Testis (tissue), 2 donors: ENCODE data around the gene CBX8.

Source experiments
- POLR2A ChIP-seq: fragments of 450-650 bp; IDR thresholded peaks from one replicate; pipeline ENCODE4 v1.6.1; 2017; ENCODE audit warnings: antibody characterized with exemption, mild to moderate bottlenecking, moderate library complexity
- TF ChIP-seq, protein P1 (sequence below), 3 experiments: fragments of 450-650 bp in 2 of 3; fragments of 200-600 bp in 1 of 3; sonication (generic) in 1 of 3; IDR thresholded peaks; one replicate each; pipeline ENCODE4 v1.5.1; 2016 to 2019; ENCODE audit warnings: antibody characterized with exemption in 3 of 3, mild to moderate bottlenecking in 2 of 3, moderate library complexity in 1 of 3

GRCh38 chr17:79785900-79786810, 10.7 kb downstream of the CBX8 start:
- TF ChIP-seq, protein P1, sequence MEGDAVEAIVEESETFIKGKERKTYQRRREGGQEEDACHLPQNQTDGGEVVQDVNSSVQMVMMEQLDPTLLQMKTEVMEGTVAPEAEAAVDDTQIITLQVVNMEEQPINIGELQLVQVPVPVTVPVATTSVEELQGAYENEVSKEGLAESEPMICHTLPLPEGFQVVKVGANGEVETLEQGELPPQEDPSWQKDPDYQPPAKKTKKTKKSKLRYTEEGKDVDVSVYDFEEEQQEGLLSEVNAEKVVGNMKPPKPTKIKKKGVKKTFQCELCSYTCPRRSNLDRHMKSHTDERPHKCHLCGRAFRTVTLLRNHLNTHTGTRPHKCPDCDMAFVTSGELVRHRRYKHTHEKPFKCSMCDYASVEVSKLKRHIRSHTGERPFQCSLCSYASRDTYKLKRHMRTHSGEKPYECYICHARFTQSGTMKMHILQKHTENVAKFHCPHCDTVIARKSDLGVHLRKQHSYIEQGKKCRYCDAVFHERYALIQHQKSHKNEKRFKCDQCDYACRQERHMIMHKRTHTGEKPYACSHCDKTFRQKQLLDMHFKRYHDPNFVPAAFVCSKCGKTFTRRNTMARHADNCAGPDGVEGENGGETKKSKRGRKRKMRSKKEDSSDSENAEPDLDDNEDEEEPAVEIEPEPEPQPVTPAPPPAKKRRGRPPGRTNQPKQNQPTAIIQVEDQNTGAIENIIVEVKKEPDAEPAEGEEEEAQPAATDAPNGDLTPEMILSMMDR (IDR thresholded peaks at IDR 0.05): no peak
- no peak for TF ChIP-seq POLR2A
